ENCODE data around the gene ASCC3.
"Not testable (repeated sequence)": the region's sequence is repeated elsewhere in the genome, so short reads cannot be mapped to it uniquely, and the experiment has no call there.

Gene ASCC3, protein sequence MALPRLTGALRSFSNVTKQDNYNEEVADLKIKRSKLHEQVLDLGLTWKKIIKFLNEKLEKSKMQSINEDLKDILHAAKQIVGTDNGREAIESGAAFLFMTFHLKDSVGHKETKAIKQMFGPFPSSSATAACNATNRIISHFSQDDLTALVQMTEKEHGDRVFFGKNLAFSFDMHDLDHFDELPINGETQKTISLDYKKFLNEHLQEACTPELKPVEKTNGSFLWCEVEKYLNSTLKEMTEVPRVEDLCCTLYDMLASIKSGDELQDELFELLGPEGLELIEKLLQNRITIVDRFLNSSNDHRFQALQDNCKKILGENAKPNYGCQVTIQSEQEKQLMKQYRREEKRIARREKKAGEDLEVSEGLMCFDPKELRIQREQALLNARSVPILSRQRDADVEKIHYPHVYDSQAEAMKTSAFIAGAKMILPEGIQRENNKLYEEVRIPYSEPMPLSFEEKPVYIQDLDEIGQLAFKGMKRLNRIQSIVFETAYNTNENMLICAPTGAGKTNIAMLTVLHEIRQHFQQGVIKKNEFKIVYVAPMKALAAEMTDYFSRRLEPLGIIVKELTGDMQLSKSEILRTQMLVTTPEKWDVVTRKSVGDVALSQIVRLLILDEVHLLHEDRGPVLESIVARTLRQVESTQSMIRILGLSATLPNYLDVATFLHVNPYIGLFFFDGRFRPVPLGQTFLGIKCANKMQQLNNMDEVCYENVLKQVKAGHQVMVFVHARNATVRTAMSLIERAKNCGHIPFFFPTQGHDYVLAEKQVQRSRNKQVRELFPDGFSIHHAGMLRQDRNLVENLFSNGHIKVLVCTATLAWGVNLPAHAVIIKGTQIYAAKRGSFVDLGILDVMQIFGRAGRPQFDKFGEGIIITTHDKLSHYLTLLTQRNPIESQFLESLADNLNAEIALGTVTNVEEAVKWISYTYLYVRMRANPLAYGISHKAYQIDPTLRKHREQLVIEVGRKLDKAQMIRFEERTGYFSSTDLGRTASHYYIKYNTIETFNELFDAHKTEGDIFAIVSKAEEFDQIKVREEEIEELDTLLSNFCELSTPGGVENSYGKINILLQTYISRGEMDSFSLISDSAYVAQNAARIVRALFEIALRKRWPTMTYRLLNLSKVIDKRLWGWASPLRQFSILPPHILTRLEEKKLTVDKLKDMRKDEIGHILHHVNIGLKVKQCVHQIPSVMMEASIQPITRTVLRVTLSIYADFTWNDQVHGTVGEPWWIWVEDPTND (N-terminal part only)

DNA sequence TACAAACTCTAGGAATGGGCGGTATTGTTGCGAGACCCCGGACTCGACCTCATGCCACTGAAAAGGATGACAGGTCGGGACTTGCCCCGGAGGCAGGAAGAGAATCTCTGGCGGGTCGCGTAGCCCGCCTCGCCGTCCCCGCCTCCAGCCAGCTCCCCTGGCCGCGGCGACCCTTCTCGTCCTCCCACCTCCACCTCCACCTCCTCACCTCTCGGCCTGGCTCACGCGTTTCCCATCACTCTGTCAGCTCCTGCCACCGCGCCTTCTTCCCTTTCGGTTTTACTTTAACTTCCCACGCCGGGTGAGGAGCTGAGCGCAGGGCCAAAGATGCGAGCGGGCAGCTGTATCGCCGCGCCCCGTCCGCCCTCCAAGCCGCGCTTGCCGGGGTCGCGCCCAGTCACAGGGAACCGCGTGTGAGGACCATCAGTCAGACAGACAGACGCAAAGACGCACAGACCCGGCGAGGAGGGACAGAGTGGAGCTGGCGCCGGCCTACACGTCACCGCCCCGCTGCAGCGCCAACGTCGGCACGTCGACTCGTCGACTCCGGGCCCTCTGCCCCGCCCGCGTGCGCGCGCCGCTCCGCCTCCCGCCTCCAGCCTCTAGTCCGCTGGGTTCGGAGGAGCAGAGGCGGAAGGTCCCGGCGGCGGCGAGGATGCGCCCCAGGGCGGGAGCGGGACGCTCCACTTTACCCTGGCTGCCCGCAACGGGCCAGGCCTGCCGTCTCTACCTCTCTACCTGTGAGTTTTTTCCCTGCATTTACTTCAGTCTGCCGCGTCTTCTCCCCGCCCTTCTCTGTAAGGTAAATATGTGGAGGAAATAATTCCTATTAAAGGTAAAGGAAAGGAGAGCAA, at the start of gene ASCC3:
Gene ASCC3, minus strand, starts transcription at position 477 of the 854 bp plus-strand sequence. CDS start 13,332 bp downstream, outside the sequence.
- FAIRE-seq: no peak

DNA sequence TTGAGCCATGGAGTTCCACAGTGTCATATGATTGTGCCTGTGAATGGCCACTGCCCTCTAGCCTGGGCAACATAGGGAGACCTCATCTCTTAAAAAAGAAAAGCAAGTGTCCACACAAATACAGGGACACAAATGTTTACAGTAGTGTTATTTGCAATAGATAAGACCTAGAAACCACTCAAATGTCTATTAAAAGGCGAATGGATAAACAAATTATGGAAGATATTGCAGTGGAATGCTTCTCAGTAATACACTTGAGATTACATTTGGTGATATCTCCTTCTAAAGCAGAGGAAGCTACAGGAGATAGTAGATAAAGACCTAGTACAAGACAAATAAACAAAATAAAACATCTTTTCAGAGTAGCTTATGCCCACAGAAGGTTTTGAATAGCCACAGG, 44.6 kb upstream of the ASCC3 start:
- FAIRE-seq: no peak

DNA sequence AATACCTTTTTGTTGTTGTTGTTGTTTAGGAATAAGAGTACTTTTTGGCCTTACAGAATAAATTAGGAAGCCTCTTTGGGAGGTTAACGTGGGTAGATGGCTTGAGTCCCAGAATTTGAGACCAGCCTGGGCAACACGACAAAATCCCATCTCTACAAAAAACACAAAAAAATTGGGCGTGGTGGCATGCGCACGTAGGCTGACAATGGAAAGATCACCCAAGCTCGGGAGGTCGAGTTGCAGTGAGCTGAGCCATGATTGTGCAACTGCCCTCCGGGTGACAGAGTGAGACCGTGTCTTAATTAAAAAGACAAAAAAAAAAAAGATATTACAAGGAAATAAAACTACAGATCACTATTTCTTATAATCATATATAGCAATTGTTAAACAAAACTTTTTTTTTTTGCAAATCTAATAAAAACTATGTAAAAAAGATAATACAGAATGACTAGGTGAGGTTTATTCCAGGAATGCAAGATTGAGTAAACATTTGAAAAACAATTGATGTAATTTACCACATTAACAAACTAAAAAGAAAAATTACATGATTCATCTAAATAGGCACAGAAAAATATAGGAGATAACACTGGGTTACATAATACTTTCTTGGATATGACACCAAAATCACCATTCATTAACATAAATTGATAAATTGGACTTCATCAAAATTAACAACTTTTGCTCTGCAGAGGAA, 43.6 kb upstream of the ASCC3 start:
- no peak for FAIRE-seq

DNA sequence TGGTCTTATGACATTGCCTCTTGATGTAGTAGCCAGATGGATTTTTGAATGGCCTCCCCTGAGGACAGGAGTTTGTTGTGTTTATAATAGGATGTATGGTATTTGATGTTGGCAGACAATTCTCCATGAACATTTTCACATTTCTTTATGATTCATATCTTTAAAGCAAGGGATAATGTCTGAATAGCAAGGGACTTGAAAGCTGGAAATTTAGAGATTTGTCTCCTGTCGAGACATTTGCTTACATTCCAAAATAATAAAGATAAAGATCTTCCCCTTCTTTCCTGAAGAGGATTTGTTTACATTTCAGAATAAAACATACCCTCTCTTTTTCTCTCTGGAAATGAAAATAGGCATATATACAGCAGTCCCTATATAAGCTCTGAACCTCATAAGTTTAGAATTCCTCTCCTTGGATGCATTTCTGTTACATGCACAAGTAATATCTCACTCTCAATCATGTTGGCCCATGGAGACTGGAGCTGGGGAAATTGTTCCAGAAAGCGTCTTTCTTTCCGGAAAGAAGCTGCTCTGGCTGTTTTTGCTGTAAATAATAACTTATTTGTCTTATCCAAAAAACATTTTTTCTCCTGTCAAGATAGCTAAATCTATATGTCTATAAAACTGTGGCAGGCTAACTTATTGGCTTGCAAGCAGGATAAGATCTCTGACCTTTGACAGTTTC, 42.5 kb upstream of the ASCC3 start:
- FAIRE-seq: no peak

DNA sequence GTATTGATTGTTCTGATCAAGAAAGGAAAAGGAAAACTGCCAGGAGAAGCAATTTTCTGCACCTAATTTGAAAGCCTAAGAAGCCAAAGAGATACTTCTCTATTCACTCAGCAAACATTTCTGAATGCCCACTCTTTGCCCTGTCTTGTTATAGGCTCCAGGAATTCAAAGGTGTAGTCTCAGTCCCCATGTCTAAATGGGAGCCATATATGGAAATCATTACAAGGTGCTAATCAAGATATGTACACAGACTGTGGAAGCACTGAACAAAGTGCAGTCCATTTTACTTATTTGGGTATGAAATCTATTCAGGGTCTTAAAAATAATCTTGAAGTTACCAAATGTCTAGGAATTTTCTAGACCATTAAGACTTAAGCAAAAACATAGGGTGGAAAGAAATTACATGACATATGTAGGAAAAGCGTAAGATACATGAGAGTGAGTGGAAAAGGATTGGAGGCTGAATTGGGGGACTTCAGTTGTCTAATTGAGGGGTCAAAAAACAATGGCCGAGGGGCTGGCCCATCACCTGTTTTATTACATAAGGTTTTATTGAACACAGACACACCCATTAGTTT, 39.0 kb upstream of the ASCC3 start:
- no peak for FAIRE-seq

DNA sequence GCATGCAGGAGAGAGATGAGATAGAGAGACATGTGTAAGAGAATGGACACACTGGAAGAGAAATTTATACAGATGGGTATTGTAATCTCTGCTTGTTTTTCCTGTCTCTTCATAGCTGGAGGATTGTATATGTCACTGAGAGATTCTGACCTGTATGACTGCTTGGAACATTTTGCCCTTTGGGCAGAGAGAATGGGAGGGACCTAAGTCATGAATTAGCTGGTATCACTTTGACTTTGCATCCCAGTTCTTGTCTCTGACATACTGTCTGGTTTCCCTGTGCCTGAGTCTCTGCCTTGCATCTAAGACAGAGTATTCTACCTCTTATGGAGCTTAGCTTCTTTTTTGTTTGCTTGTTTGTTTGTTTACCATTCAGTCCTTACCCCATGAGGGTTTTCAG, 37.0 kb upstream of the ASCC3 start:
- FAIRE-seq: no peak

DNA sequence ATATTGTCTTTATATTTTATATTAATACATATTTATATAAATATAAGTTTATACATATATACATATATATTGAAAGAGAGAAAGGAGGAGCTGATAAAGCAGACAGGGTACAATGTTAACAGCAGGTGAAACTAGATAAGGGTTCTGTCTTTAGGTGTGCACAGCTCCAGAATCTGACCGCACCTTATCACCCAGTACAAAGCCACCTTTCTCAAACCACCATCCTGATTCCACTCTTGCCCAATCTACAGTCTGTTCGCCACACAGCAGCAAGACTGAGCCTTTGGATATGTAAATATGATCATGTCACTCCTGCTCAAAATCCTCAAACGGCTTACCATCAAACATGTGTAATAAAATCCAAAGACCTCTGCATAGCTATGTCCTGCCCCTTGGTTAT, 34.7 kb upstream of the ASCC3 start:
- no peak for FAIRE-seq

DNA sequence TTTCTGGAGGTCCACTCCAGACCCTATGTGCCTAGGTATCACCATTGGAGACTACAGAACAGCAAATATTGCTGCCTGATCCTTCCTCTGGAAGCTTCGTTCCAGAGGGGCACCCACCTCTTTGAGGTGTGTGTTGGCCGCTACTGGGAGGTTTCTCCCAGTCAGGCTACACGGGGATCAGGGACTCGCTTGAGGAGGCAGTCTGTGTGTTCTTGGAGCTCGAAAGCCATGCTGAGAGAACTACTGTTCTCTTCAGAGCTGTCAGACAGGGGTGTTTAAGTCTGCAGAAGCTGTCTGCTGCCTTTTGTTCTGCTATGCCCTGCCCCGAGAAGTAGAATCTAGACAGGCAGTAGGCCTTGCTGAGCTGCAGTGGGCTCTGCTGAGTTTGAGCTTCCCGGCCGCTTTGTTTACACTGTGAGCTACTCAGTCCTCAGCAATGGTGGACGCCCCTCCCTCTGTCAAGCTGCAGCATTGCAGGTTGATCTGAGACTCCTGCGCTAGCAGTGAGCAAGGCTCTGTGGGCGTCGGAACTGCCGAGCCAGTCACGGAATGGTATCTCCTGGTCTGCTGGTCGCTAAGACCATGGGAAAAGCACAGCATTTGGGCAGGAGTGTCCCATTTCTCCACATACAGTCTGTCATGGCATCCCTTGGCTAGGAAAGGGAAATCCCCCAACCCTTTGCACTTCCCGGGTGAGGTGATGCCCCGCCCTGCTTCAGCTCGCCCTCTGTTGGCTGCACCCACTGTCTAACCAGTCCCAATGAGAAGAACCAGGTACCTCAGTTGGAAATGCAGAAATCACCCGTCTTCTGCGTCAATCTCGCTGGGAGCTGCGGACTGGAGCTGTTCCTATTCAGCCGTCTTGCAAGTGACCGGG, 32.5 kb upstream of the ASCC3 start:
- no peak for FAIRE-seq

DNA sequence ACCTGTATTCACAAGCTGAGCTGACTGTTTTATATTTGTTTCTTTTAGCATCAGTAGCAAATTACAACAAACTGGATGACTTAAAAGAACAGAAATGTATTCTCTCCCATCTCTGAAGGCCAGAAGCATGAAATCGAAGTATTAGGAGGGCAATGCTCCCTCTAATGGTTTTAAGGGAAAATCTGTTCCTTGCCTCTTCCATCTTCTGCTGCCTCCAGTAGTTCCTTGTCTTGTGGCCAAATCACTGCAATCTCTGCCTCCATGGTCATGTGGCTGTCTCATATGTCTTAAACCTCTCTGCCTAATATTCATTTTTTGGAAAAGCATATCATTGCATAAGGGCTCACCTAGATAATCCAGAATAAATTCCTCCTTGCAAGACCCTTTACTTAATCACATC, 25.2 kb upstream of the ASCC3 start:
- no peak for FAIRE-seq

DNA sequence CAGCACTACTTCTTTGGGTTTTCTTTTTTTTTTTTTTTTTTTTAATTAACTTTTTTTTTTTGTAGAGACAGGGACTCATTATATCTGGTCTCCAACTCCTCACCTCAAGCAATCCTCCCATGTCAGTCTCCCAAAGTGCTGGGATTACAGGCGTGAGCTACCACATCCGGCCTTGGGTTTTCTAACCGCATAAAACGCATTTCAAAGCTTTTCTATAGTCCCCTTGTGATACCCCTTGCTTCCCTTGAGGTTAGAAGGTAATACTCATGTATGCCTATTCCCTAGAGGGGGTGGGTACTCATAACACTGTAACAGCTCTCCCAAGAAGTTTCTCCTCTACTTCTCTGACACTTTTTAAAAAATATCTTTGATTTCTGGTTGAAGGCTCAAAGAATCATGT, 23.9 kb upstream of the ASCC3 start:
- no peak for FAIRE-seq

DNA sequence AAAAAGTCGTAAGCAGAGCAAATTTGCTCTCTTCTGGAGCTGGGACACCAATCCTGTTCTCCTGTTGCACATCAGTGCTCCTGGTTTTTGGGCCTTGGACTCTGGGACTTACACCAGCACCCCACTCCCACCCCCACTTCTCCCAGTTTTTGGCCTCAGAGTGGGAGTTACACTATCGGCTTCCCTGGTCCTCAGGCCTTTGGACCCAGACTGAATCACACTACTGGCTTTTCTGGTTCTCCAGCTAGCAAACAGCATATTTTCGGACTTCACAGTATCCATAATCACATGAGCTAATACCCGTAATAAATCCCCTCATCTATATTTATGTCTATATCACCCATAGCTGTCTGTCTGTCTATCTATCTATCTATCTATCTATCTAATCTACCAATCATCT, 23.2 kb upstream of the ASCC3 start:
- FAIRE-seq: no peak

DNA sequence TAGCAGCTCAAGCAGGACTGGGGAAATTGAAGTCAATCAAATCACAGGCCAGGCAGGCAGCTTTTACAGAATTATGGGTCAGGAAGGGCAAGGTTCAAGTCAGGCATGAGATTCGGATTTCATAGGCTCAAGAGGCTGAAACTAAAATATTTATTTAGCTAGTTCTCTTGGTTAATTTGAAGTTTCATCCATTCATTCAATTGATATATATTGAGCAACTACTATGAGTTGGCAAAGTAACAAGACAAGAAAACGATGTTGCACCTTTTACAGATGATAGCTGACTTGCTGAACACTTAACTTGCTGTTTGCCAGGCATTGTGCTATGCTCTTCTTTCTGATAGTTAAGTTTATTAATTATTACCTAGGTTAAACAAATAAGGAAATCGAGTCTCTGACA, 20.5 kb upstream of the ASCC3 start:
- no peak for FAIRE-seq

DNA sequence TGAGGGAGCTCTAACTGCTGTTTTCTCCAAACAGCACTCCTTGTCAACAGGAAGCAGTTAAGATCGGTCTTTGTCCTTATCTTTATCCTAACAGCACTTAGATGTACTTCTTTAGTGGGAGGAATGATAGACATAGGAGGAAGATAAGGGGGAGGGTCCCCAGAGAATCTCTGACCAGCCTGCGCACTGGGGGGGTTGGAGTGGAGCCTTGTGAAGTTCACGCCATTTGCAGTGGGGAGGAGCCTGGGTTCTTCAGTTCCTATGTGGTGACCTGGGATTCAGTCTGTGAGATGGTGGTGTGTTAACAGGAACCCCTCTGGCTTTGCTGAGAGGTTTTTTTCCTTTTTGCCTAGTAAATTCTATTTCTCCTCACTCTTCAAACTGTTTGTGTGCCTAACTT, 18.1 kb upstream of the ASCC3 start:
- FAIRE-seq: no peak

DNA sequence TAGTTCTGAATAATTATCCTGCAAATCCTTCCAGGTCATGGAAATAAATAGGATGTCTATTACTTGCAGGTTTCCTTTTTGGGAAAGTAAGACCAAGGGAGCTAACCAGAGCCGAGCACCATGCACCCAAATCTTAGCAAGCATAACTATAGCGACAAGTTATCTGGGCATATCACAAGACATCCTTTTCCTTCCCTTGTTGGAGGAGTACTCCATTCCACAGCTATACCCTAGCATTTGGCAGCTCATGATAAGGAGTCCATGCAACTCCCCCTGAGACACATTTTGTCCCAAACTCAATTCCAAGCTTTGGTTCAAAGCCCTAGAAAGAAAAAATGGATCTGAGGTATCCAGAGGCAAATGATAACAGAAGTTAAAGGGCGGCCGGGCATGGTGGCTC, 16.5 kb upstream of the ASCC3 start:
- FAIRE-seq: no peak

DNA sequence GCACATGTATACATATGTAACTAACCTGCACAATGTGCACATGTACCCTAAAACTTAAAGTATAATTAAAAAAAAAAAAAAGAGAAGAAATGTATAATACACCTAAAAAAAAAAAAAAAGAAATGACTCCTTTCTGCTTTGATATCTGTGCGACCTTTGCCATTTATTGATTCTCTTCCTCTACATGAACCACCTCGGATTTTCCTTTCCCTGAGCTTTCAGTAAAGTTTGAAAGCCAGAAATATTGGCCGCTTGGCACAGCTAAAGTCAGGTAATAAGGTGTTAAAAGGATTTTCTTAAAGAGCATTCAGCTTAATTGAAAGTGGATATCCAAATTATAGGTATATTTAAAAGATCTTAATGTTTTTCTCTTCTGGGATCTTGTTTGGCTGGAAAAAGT, 12.6 kb upstream of the ASCC3 start:
- no peak for FAIRE-seq

DNA sequence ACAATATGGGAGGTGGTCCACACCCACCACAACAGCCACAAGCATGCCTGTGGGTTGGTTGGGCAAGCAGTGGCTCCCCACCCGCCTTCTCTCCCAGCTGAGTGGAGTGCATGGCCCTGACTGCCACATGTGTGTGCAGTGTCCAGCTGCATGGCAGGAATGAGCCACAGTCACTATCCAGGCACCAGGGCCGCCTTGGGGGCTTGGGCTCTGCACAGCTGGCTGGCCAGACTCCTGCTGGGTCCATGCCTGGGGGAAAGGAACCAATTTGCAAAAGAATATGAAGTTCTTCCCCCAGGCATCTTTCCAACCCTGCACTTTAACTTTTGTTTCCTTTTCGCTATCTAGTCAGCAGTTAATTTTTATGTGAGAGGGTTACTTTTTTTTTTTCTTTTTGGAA, 11.6 kb upstream of the ASCC3 start:
- no peak for FAIRE-seq

DNA sequence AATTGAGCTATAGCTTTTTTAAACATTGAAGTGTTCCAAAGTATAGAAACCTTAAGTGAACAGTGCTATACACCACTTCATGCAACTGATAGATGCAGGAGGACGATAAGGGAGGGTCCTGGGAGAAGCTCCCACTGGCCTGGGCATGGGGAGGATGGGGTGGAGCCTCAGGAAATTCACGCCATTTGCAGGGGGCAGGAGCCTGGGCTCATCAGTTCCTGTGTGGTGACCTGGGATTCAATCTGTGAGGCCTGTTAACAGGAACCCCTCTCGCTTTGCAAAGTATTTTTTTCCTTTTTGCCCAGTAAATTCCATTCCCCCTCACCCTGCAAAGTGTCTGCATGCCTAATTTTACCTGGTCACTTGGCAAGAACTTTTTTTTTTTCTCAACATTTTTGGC, 11.0 kb upstream of the ASCC3 start:
- no peak for FAIRE-seq

DNA sequence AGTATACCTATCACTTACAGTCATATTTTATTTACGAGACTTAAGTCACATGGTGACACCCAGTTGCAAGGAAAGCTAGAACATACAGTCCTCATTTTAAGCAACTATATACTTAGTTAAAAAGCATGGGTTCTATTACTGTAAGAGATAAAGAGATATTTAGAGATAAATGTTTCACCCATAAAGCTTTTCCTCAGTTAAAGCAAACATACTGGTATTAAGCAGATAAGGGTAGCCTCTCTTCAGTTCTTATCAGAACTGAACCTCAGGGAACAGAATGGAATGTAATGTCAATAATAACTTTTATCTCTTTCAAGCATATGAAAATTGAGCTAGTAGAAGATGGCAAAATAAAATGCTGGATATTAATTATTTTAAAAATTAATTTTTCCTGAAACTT, 9.9 kb upstream of the ASCC3 start:
- FAIRE-seq: no peak

DNA sequence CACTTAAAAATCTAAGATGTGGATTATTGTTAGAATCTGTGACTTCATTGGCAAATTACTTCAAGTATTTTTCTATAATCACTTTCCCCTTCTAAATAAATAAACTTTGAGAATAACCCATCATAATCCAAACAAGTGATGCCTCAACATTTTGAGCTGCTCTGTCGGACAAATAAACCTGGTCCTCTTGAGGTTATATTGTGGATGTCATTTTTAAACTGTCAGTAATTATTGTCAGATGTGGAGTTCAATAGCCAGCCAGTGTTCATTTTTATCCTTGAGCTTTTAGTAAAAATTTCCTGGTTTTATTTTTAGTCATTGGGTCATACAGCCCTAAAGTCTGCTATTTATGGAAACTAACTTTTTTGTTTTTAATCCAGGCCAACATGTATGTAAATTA, 9.5 kb upstream of the ASCC3 start:
- FAIRE-seq: not testable (repeated sequence)

DNA sequence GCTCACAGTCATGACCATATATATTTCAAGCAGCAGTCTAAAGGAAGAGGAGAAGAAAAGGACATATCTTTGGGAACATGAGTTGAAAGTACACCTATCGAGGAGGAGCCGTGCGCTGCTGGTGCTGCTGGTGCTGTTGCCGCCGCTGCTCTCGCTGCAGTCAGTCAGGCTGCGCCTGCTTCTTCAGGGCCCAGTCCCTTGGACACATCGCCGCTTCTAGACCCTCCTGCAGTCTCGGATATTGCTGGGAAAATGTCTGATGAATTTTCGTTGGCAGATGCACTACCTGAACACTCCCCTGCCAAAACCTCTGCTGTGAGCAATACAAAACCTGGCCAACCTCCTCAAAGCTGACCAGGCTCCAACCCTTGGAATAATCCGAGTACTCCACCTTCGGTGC, 8.2 kb upstream of the ASCC3 start:
- FAIRE-seq: no peak

Measured in TTC549 (cell line).